Kidney tubule cell (primary cell): ENCODE results near the gene SURF4.

Source experiments
- DNase-seq: peaks from one replicate; pipeline ENCODE4 v3.0.0-alpha.2; 2018; ENCODE audit warnings: low spot score

The SURF4 gene

DNA sequence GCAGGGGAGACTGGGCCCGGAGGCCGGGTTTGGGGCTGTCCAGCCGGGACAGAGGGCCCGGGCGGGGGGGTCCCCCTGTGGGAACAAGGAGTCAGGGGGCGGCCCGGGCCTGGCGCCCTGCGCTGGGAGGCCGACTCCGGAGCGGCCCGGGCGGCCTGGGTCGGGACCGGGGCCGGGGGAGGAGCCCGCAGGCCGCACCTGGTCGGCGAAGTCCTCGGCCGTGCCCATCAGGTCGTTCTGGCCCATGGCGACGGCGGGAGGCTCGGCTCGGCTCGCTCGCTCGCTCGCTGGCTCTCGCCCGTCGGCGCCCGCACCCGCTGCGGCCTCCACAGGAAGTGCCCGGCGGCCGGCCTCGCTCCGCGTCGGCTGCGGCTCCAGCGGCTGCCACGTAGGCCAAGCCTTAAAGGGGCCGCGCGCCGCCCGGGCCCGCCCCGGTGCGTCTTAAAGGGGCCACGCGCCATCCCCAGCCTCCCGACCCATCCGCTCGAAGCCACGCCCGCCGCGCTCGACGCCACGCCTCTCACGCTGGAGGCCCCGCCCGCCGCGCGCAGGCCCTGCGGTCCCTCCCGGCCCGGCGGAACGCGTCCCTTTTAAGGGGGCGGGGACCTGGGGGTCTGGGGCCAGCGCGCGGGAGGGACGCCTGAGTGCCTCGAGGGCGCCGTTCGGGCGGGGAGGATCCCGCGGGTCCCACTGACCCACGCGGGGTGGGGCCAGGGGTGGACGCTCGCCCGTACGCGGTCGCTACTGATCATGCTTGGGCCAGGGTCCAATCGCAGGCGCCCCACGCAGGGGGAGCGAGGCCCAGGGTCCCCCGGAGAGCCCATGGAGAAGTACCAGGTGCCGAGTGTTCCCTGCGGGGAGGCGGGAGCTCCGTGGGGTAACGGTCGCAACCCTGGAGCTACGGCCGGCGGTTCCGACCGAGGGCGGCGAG is at the start of gene SURF4, which contains the start of gene STKLD1:
SURF4 (minus strand) TSS at position 337 of the 931 bp plus-strand sequence; CDS start at position 246, 91 bp downstream.
STKLD1 (plus strand) TSS at position 643 of the 931 bp plus-strand sequence; CDS start at position 751, 108 bp downstream.
- DNase-seq, result peak; percentile 97

DNA sequence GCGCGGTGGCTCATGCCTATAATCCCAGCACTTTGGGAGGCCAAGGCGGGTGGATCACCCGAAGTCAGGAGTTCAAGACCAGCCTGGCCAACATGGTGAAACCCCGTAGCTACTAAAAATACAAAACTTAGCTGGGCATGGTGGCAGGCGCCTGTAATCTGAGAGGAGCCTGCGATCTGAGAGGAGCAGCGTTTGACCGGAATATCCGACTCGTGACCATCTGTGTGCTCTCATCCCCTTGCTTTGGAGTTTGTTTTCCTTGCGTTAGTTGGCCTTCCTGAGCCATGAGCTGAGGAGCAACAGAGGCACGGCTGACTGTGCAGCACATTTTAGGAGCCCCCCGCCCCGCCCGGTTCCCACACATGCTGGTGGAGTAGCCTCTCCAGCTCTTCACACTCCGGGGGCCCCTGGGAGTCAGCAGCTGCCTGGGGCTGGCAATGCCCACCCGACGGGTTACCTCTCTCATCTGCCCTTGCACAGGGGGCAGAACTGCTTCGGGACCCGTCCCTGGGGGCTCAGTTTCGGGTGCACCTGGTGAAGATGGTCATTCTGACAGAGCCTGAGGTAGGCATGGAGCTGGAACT is 49.3 kb upstream of the SURF4 start:
- DNase-seq, result no peak

DNA sequence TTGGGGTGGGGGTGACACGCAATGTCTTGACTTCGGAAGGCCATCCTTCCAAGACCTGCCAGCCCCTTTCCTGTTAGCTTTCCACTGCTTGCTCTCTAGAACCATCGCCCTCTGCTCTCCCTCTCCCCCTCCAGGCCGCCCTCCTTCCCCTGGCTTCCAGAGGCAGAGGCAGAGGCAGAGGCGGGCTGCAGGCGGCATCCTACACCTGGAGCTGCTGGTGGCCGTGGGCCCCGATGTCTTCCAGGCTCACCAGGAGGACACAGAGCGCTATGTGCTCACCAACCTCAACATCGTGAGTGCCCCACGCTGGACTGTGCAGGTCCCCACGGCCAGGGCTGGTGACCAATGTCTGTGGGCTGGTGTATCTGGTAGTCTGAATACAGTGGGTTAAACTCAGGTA is 48.3 kb upstream of the SURF4 start:
- no peak for DNase-seq

- no peak for DNase-seq
These were observed 47.4 kb upstream of the SURF4 start for GRCh38 chr9:133423216-133423615.

DNA sequence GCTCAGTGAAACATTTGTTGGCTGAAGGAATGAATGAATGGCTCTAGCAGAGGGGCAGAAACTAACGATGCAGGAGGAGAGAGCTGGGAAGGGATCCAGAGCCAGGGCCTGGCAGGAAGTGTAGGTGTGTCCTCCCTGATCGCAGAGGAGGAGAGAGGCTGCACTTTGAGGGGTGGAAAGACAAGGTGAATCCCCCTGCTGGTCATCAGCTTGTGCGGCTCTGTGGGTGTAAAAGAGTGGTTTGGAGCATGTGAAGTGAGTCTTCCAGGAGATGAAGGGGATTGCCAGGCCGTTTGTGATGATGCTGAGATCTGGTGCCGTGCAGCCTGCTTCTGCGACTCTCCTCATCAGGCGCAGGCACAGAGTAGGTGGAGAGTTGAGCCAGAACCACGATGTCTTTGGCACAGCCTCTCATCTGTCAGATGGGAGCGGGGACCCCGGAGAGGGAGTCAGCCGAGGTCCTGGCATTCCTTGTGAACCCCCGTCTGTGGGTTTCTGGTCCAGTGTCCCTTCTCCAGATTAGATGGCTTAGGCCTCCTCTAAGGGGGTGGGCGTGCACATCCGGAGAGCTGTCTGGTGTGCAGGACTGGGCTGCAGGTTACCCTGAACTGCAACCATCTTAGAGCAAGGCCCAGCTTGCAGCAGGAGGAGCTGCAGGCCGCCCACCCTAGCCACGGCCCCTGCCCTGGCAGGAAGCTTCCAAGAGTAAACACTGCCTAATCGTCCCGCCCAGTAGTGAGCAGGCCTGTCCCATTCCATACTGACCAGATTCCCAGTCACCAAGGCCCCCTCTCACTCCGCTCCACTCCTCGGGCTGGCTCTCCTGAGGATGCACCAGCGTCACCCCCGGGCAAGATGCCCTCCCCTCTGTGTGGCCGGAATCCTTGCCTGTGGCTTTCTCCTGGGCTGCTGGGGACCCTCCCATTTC is 46.0 kb upstream of the SURF4 start, which contains the start of gene ADAMTS13:
ADAMTS13 (plus strand) TSS at position 753 of the 928 bp plus-strand sequence; CDS start at position 830, 77 bp downstream.
- DNase-seq, result peak; percentile 13

DNA sequence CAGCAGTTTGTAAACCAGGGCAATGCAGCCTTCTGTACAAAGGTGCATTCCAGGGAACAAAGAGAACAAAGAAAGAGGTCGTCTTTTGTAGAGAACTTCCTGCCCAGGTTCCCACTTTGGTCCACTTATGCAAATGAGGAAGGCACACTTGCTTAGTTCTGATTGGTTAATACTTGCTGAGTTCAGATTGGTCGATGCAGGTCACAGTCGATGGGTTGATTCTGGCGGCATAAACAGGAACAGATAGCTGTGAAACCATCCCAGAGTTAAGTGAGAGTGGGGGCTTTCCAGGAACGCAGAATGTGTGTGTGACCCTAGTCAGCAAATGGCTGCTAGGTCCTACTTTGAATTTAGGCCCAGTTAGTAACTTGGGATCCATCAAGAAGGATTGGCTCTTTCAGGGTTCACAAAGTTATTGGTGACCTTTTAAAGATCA is 44.5 kb upstream of the SURF4 start:
- DNase-seq, result no peak

GRCh38 chr9:133419005-133419404 is 43.1 kb upstream of the SURF4 start:
- no peak for DNase-seq

DNA sequence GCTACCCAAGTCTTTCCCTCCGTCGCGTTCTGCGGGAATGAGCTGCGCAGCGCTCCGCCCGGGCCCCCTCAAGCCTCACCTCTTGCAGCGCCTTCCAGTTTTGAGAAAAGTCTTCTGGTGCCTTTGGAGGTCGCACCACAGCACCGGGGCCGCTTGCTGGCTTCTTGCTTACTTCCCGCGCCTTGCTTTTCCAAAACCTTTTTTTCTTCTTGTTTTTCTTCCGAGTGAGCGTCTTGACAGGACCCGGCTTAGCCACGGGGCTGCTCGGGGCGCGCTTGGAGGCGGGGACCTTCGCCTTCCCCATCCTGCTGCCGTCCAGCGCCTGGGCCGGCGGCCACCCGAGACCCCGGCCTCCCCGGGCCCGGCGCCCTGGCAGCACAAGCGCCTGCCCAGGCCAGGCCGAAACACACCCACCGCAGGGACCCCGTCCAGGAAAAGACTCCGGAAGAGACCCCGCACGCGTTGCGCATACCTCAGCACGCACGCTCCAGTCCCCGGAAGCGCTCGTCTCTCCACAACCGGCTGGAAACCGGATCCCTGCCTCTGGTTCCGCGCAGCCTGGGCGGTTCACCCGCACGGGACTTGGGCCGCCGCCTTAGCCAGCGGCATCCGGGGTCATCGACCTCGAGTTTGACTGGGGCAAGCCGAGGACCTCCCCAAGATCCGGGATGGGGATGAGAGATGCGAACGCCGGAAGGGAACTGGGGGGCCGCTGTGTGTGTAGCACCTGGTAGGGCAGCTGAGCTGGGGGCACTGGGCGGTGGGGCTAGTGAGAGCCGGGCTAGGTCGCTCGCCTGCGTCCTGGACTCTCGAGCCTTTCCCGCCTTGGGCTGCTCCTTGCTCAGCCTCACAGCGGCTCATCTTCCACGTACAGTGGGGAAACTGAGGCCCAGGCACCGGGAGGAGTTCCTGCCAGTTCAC is 41.9 kb upstream of the SURF4 start, which contains the start of gene REXO4:
REXO4 (minus strand) TSS at position 470 of the 921 bp plus-strand sequence; CDS start at position 304, 166 bp downstream.
- DNase-seq, result peak; percentile 91

- no peak for DNase-seq
These were observed 39.3 kb upstream of the SURF4 start for GRCh38 chr9:133415170-133415569.

DNA sequence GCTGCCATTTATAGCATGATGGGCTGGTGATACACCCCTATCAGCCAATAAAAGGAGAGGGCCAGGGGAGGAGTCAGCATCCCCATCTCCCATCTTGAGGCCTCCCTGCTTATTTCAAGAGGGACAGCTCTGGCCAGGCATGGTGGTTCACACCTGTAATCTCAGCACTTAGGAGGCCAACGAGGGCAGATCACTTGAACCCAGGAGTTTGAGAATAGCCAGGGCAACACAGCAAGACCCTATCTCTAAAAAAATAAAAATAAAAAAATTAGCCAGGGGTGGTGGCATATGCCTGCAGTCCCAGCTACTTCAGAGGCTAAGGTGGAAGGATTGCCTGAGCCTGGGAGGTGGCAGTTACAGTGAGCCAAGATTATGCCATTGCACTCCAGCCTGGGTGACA is 32.2 kb upstream of the SURF4 start:
- DNase-seq, result no peak

GRCh38 chr9:133406480-133407307 is 30.8 kb upstream of the SURF4 start:
- DNase-seq, result peak; percentile 77

DNA sequence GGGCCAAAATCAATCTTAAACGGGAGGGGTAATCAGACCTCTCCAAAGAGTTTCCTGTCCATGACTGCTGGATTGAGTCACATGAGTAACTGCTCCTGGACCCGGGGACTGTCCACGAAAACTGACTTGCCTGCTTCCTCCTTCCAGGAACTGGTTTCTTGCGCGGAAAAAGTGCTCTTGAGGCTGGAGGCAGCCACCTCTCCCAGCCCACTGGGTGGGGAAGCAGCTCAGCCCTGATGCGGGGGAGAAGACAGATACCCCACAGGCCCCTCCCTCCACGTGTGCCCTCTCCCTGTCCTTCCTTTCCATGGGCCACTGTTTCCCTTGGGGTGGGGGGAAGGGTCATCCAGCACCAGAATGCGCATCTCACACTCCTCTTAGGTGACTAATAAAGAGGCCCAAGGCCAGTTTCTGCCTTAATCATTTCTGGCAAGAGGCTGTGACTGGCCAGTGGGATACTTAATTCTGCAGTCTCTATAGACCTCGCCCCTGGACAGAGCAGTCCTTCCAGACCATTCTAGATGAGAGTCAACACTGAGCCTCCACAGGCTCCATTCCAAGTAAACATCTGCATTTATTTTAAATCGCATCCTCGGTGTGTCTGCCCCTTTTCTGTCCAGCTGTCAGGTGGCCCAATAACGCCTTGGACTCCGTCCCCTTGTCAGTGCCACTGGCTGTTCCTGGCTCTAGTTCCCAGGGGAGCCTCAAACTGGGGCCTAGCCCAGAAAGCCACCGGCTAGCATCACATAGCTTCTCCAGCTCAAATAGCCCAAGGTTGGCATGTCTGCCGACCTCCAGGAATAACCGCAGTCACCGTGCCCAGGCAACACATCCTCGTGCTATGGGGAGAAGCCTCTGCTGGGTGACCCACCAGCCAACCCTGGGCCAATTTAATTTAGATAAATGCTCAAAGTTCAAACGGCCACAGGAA is 29.9 kb upstream of the SURF4 start:
- DNase-seq, result peak; percentile 47

DNA sequence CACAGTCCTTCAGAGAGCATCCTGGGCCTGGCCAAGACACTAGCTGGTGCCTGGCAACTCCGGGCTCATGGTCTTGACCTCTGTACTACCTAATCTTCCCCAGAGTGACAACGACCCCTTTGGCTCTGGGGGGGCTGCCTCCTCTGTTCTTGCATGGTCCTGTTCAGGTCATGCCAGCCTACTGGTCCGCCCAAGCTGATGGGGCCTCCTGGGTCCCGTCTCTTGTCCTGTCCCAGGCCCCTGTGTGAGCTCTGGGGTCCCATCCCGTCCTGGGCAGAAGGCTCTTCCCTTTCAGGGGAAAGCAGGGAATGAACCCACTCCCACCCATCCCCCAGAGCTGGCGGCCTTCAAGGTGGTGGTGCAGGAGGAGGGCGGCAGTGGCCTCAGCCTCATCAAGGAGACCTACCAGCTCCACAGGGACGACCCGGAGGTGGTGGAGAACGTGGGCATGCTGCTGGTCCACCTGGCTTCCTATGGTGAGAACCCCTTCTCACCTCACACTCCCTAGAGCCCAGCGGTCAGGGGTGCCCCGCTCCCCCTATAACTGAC is 28.7 kb upstream of the SURF4 start:
- DNase-seq, result no peak

DNA sequence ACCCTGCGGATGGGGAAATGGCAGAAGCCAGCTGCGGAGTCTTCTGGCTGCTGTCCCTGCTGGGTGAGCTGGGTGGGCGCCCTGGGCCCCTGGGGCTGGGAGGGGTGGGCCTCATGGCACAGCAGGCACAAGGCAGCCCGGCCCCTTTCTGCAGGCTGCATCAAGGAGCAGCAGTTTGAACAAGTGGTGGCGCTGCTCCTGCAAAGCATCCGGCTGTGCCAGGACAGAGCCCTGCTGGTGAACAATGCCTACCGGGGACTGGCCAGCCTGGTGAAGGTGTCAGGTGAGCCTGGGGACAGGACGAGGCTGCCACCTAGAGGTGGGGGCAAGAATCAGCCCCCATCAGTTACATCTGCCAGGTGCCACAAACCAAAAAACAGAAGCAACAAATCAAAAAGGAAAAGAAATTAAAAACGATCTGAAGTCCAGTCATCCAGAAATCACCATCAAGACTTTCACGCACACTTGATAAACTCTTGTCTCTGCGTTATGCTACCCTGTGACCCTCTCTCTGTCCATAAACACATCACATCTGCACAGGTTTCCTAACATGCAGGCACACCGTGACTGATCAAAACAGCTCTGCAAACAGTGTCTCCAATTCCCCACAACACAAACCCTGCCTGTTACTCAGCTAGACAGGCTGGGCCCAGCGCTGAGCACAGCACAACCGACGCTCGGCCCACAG is 28.1 kb upstream of the SURF4 start:
- peak; percentile 65 for DNase-seq

DNA sequence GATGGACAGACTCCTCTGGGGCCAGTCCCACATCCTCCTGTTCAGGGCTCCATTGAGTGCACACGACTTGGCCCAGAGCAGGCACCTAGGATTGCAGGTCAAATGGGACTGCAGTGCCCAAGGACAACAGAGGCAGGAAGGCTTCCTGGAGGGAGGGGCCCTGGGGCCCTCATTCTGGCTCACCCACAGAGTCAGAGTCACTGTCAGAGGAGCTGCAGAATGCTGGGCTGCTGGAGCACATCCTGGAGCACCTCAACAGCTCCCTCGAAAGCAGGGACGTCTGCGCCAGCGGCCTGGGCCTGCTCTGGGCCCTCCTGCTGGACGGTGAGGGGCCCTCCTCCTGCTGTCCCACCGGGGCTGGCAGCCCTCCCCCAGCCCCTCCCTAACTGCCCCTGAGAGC is 26.8 kb upstream of the SURF4 start:
- DNase-seq, result no peak

- DNase-seq, result no peak
These were observed 25.7 kb upstream of the SURF4 start for GRCh38 chr9:133401588-133401987.

- DNase-seq, result no peak
These were observed 24.4 kb upstream of the SURF4 start for GRCh38 chr9:133400292-133400691.

- DNase-seq, result no peak
These were observed 22.0 kb upstream of the SURF4 start for GRCh38 chr9:133397895-133398294.
